Thoracic aorta (tissue), 2 donors: Measurements from ENCODE around the gene LHCGR. TPM values are rescaled to one million over a fixed set of nuclear protein-coding genes. Genes with fewer than 3 reads are reported as not detected.

ENCODE experiments used
- ATAC-seq: fragments of 150-250 bp; one replicate; pipeline ENCODE4 v1.8.0; 2017; ENCODE audit warnings: low read depth; ENCODE audit not compliant: insufficient number of reproducible peaks, low FRiP score
- DNase-seq: peaks from one replicate; pipeline ENCODE4 v3.0.0-alpha.2; 2020; ENCODE audit warnings: low spot score
- H3K27ac ChIP-seq, 2 donors: fragments of 200-600 bp; sonication (generic); 1 replicate in 1 of 2; 2 replicates in 1 of 2; pipeline ENCODE4 v1.5.1; 2016; ENCODE audit warnings: mild to moderate bottlenecking in 2 of 2, moderate library complexity in 2 of 2
- H3K27me3 ChIP-seq: fragments of 200-600 bp; sonication (generic); replicated peaks from 2 replicates; pipeline ENCODE4 v1.6.0; 2016; ENCODE audit warnings: mild to moderate bottlenecking; ENCODE audit not compliant: insufficient read depth
- H3K36me3 ChIP-seq: fragments of 200-600 bp; sonication (generic); one replicate; pipeline ENCODE4 v1.5.1; 2016
- H3K4me1 ChIP-seq, 2 donors: fragments of 200-600 bp; sonication (generic); 1 replicate in 1 of 2; 2 replicates in 1 of 2; pipeline versions ENCODE4 v1.5.1 to v1.6.0; 2016; ENCODE audit warnings: low read depth in 2 of 2, mild to moderate bottlenecking in 1 of 2; ENCODE audit not compliant: control insufficient read depth in 1 of 2
- H3K4me3 ChIP-seq: fragments of 200-600 bp; sonication (generic); 2 replicates; pipeline ENCODE4 v1.5.1; 2016; ENCODE audit warnings: mild to moderate bottlenecking
- H3K9me3 ChIP-seq: fragments of 200-600 bp; sonication (generic); 2 replicates; pipeline ENCODE4 v1.5.1; 2016
- total RNA-seq, 2 donors: library from RNA; depleted of rRNA; stranded (reverse); fragments of >200 nt; gene quantifications; one replicate each; pipeline versions ENCODE4 v1.1.0 to v1.2.3, GENCODE V29; 2016
- TF ChIP-seq, protein P1 (sequence below): fragments of 200-600 bp; sonication (generic); IDR thresholded peaks from one replicate; pipeline ENCODE4 v1.5.1; 2019; ENCODE audit warnings: antibody characterized with exemption

LHCGR gene
- total RNA-seq = not detected

DNA sequence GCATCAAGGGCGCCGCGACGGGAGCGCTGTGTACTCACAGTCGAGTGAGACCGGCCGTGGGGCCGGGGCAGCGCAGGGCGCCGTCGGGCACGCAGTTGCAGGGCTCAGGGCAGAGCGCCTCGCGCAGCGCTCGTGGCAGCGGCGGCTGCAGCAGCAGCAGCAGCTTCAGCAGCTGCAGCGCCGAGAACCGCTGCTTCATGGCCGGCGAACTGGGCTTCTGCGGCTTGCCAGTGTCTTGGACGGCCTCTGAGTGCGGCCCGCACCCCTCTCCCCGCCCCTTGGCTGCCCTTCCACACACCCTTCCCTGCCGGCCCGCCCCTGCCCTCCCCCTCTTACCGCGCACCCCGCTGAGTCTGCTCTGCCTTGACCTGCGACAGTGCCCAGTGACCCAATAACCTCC is at the start of gene LHCGR:
TSS of gene LHCGR (minus strand) at position 252 of the 400 bp plus-strand sequence. CDS start at position 199, 53 bp downstream.
- Histone ChIP-seq H3K4me3 (peak within 1 kb of the TSS; percentile 45), H3K27ac (no peak within 1 kb of the TSS)

DNA sequence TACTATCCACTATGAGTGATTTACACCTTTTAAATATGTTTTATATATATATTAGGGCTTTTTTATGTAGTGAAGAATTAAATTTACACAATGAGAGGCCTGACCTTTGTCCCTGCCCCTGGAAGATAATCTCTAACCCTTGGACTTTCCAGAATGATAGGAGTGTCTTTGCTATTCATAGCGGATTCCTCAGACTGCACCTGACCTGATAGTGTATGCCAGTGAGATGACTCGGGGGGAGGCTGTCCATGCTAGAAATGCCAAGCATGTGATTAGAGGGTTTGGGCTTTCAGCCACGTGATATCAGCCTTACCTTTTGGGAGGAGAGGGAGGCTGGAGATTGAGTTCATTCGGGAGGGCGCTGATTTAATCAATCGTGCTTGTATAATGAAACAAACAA is 44.1 kb upstream of the LHCGR start:
- ATAC-seq (no peak), DNase-seq (no peak)
- Histone ChIP-seq H3K27ac (no peak overlapping the region), H3K27me3 (no peaks in the 10 kb centered on the region), H3K9me3 (no peaks in the 10 kb centered on the region), H3K4me1 (no peaks in the 10 kb centered on the region), H3K36me3 (no peaks in the 10 kb centered on the region), H3K4me3 (no peak overlapping the region)
- TF ChIP-seq, protein P1, sequence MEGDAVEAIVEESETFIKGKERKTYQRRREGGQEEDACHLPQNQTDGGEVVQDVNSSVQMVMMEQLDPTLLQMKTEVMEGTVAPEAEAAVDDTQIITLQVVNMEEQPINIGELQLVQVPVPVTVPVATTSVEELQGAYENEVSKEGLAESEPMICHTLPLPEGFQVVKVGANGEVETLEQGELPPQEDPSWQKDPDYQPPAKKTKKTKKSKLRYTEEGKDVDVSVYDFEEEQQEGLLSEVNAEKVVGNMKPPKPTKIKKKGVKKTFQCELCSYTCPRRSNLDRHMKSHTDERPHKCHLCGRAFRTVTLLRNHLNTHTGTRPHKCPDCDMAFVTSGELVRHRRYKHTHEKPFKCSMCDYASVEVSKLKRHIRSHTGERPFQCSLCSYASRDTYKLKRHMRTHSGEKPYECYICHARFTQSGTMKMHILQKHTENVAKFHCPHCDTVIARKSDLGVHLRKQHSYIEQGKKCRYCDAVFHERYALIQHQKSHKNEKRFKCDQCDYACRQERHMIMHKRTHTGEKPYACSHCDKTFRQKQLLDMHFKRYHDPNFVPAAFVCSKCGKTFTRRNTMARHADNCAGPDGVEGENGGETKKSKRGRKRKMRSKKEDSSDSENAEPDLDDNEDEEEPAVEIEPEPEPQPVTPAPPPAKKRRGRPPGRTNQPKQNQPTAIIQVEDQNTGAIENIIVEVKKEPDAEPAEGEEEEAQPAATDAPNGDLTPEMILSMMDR = no peak

More for the DNA sequence above, at the start of gene LHCGR:
- no peaks in the 10 kb centered on the region for H3K9me3 ChIP-seq
- no peaks in the 10 kb centered on the region for H3K27me3 ChIP-seq
- no peaks in the 10 kb centered on the region for H3K36me3 ChIP-seq
- no peak for ATAC-seq
- TF ChIP-seq, protein P1 = no peak
- DNase-seq = no peak
- peaks cover 3 to 6% of the 10 kb centered on the region in 2 donors for H3K4me1 ChIP-seq

DNA sequence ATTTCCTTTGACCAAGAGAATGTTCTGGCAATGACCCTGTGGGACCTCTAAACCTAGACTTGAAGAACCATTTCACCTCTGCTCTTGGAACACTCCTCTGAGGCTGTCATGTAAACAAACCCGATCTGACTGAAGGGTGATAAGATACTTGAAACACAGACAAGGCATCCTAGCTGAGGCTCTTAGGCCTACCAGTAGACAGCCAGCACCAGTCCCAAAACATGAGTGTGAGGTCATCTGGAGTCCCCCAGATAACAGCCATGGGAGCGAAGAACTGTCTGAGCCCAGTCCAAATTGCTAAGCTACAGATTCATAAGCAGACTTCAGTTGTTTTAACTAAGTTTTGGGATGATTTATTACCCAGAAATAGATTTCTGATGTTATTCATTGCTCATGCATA is 39.5 kb upstream of the LHCGR start:
- Histone ChIP-seq H3K4me1 (no peaks in the 10 kb centered on the region), H3K9me3 (no peaks in the 10 kb centered on the region), H3K27me3 (no peaks in the 10 kb centered on the region), H3K4me3 (no peak overlapping the region), H3K27ac (no peak overlapping the region), H3K36me3 (no peaks in the 10 kb centered on the region)
- DNase-seq (no peak), ATAC-seq (no peak)
- TF ChIP-seq, protein P1 = no peak

DNA sequence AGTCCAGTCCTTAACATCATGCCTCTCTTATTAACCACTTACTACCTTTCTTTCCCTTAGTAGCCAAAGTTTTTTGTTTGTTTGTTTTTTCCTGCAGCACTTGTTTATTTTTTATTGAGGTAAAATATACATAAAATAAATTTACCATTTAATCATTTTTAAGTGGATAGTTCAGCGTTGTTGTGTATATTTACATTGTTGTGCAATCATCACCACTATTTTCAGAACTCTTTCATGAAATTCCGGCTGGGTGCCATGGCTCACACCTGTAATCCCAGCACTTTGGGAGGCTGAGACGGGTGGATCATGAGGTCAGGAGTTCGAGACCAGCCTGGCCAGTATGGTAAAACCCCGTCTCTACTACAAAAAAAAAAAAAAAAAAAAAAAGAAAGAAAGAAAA is 38.1 kb upstream of the LHCGR start:
- TF ChIP-seq, protein P1 = no peak
- ATAC-seq (no peak), DNase-seq (no peak)
- Histone ChIP-seq H3K4me1 (no peaks in the 10 kb centered on the region), H3K4me3 (no peak overlapping the region), H3K9me3 (no peaks in the 10 kb centered on the region), H3K36me3 (no peaks in the 10 kb centered on the region), H3K27ac (no peak overlapping the region), H3K27me3 (no peaks in the 10 kb centered on the region)

DNA sequence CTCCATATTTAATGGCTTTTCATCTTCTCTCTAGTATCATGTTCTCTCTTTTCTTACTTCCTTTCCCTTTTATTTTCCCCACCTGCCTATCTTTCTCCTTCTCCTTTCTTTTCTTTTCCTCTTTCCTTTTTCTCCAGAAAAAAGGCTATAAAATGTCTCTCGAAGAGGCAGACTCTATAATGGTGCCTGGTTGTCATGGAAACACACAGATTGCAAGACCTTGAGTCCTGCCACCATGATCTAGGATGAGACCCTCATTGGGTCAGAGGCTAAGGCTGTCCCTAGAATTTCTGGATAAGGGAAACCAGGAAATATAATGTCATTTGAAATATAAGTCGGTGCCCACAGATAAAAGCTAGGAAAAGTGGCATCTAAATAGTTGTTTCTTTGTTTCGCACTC is 36.5 kb upstream of the LHCGR start:
- Histone ChIP-seq H3K36me3 (no peaks in the 10 kb centered on the region), H3K27ac (no peak overlapping the region), H3K27me3 (no peaks in the 10 kb centered on the region), H3K4me3 (no peak overlapping the region), H3K9me3 (no peaks in the 10 kb centered on the region), H3K4me1 (no peaks in the 10 kb centered on the region)
- ATAC-seq = no peak
- DNase-seq = no peak
- TF ChIP-seq, protein P1 = no peak
